ENCODE data around the gene RPL13. TPM values are rescaled to one million over a fixed set of nuclear protein-coding genes. Genes with fewer than 3 reads are reported as not detected.

RPL13 gene
- total and polyA plus RNA-seq, 2 of the 4 experiments (the other 2 are of a cell fraction): 2,098 to 3,527 TPM

- H2BK120ac ChIP-seq (ENCODE audit: low read depth, low read length): no peak overlapping the region
- peaks cover 4% of the 10 kb centered on the region; the same call in 1 of the 2 replicates for H3K27me3 ChIP-seq (ENCODE audit: control insufficient read depth, insufficient read depth, low read length)
- H3K79me1 ChIP-seq (ENCODE audit: low read depth in 1 of 2, low read length in 2 of 2): no peaks in the 10 kb centered on the region
- no peak overlapping the region for H3K23ac ChIP-seq (ENCODE audit: low read depth, low read length)
- no peak overlapping the region for H3K18ac ChIP-seq (ENCODE audit: low read depth, low read length)
- H3K9me1 ChIP-seq (ENCODE audit: insufficient read depth, low read length): peaks cover 8% of the 10 kb centered on the region
- intact Hi-C loops (cut with micrococcal nuclease): no loop called here
- H2AFZ ChIP-seq (replicated peaks; ENCODE audit: low read length, poor library complexity): no peak overlapping the region
- no peak overlapping the region for H2BK20ac ChIP-seq (ENCODE audit: low read depth, low read length)
- POLR2A ChIA-PET (ENCODE audit: unreplicated experiment): no interaction called here
- H2BK15ac ChIP-seq (ENCODE audit: low read depth, low read length): no peak overlapping the region
- no peak overlapping the region for H2BK5ac ChIP-seq (ENCODE audit: low read depth, low read length, poor library complexity, severe bottlenecking)
- DNase-seq (no peak), ATAC-seq (ENCODE audit: low read depth) (no peak)
- no peaks in the 10 kb centered on the region for H3K36me3 ChIP-seq (ENCODE audit: control insufficient read depth, insufficient read depth, low read length)
- no peak overlapping the region for H4K8ac ChIP-seq (ENCODE audit: low read depth in 2 of 2, low read length in 2 of 2)
- WGBS, 2 experiments (ENCODE audit: extremely low coverage in 2 of 2, insufficient read length in 1 of 2): no CpG with 5 or more reads among the region's 9 CpGs
- in situ Hi-C loops (cut with MboI; ENCODE audit: low sequenced_read_pairs): no loop called here
- H4K91ac ChIP-seq (ENCODE audit: insufficient read depth, low read depth, low read length): no peak overlapping the region
- no TSS peak for BruUV-seq (replicated peaks)
- no peak overlapping the region for H4K5ac ChIP-seq (ENCODE audit: low read depth, low read length)
- CTCF ChIA-PET: no interaction called here
- H3K4me3 ChIP-seq (ENCODE audit: insufficient read depth, low read depth, low read length): no peak overlapping the region
- H3K56ac ChIP-seq (ENCODE audit: extremely low read depth, insufficient read depth, low read length): no peak overlapping the region
- dilution Hi-C loops (cut with HindIII; ENCODE audit: low sequenced_read_pairs, unreplicated experiment): no loop called here
- H3K27ac ChIP-seq (ENCODE audit: insufficient read depth, low read length): no peak overlapping the region
- H2AK9ac ChIP-seq (replicated peaks; ENCODE audit: low read depth, low read length, poor library complexity): no peak overlapping the region
- H2AK5ac ChIP-seq (ENCODE audit: low read depth, low read length): no peak overlapping the region
- TF ChIP-seq POLR2A (IDR thresholded peaks at IDR 0.05; ENCODE audit: low read depth, low read length) (no peak), MAFK (IDR thresholded peaks at IDR 0.05; ENCODE audit: low read depth, low read length) (no peak), CHD1 (IDR thresholded peaks at IDR 0.05; ENCODE audit: low read depth, low read length) (no peak), USF2 (IDR thresholded peaks at IDR 0.05; ENCODE audit: low read depth, low read length) (no peak), BHLHE40 (IDR thresholded peaks at IDR 0.05; ENCODE audit: low read depth, low read length) (no peak), CEBPB (IDR thresholded peaks at IDR 0.05; ENCODE audit: low read depth, low read length) (no peak), CTCF (conservative IDR thresholded peaks at IDR 0.05; ENCODE audit: low read depth, low read length) (no peak), RCOR1 (IDR thresholded peaks at IDR 0.05; ENCODE audit: insufficient replicate concordance, low read length) (no peak), RAD21 (IDR thresholded peaks at IDR 0.05; ENCODE audit: low read length) (no peak), MXI1 (IDR thresholded peaks at IDR 0.05; ENCODE audit: borderline replicate concordance, low read depth, low read length) (no peak), ELK1 (IDR thresholded peaks at IDR 0.05; ENCODE audit: borderline replicate concordance, low read depth, low read length) (no peak), MAZ (IDR thresholded peaks at IDR 0.05; ENCODE audit: borderline replicate concordance, low read depth, low read length) (no peak), FOS (IDR thresholded peaks at IDR 0.05; ENCODE audit: low read depth, low read length) (no peak), SMC3 (IDR thresholded peaks at IDR 0.05; ENCODE audit: low read depth, low read length) (no peak), NFE2L2 (IDR thresholded peaks at IDR 0.05; ENCODE audit: low read depth, low read length) (no peak), RFX5 (IDR thresholded peaks at IDR 0.05; ENCODE audit: low read depth, low read length) (no peak)
- H3K9ac ChIP-seq (ENCODE audit: low read depth, low read length): no peak overlapping the region
- no peak overlapping the region for H3K4me2 ChIP-seq (ENCODE audit: low read depth, low read length)
- no peak overlapping the region for H3K14ac ChIP-seq (replicated peaks; ENCODE audit: low read depth, low read length)
- H3K4me1 ChIP-seq (ENCODE audit: control insufficient read depth, insufficient read depth, low read length): peaks cover 12% of the 10 kb centered on the region
- peaks cover 15% of the 10 kb centered on the region for H4K20me1 ChIP-seq (ENCODE audit: insufficient read depth, low read length)
- no peak overlapping the region for H3K4ac ChIP-seq (ENCODE audit: low read depth, low read length)
- no peaks in the 10 kb centered on the region for H3K9me3 ChIP-seq (ENCODE audit: control insufficient read depth, insufficient read depth, low read length)
These were observed 45.5 kb downstream of the RPL13 start for GRCh38 chr16:89606006-89606405.

All from IMR-90 (cell line).